ENCODE results near the gene NMRK1.
A peak's percentile ranks its signal among the peaks of the same experiment; 100 is the strongest.

NMRK1 gene

DNA sequence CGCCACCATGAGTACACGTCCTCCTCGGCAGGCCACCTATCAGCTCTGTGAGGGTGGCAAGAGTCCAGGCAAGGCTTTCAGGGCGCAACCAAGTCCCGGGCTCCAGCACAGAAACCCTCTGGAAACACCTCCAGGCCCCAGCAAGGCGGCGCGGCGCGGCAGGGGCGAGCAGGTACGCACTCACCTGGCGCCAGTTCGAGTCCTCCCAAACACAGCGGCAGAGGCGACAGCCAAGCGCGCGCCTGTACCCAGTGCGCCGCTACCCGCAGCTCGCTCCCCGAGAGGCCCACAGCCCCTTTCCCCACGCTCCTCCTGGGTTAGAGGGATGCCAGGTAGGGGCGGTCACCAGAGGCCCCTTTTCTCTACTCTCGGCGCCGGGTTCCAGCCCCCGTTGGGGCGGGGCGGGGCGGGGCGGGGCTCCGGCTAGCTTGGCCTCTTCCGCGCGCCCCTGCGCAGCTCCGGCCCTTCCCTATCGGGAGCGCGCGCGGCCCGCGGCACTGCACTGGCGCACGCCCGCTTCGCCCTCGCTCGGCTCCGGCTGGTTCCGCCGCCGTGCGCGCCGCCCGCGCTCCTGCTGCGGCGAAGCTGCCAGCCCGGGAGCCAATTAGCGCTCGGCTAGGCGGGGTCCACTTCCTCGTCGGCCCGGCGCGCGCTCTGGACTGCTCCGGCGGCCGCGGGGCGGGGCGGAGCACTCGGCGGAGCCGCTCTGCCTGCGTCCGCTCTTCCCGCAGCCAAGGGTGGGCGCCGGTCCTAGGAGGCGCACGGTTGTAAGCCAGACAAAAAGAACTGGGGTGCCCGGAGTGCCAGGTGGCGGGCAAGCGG, at the start of gene NMRK1, which contains the start of gene OSTF1:
Gene NMRK1 (minus strand): TSS at position 332 of the 822 bp plus-strand sequence. CDS start 5,040 bp downstream, outside the sequence.
Gene OSTF1 (plus strand): TSS at position 691 of the 822 bp plus-strand sequence. CDS start 179 bp downstream, outside the sequence.
- DNase-seq (ENCODE audit: low spot score), result peak; percentile 96

DNA sequence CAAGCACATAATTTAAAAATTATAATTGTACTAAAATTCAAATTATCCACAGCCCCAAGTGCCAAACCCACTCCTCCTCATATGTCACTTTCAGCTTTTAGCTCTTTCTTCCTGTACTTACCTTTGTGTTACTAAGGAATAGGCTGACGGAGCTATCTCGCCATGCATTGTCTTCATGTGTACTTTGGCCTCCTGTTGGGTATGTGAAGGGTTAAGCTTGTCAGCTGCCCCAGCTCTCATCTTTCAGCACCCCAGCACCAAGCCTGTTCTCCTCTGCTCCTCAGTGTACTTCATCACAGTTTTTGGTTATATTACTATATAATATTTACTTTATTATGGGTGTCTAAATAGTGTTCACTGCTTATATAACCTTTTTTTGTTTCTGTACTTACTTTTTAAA, 46.5 kb upstream of the NMRK1 start:
- no peak for DNase-seq (ENCODE audit: low spot score)

DNA sequence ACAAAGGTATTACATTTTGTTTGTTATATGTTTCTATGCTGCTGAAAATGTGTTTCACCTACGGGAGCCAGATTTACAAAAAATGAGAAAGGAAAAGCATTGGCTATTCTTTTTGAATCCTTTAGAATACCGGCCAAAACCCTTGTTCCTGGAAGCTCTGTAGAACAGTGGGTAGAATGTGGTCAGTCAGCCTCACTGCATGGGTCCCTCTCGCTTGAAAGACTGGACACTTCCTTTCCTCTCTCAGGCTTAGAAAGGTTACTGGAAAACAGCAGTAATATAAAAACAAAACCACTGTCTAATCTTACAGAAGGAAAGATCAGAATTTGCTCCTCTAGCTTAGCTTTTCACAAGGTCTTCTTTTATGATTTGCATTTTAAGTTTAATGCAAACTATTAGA, 45.4 kb upstream of the NMRK1 start:
- no peak for DNase-seq (ENCODE audit: low spot score)

DNA sequence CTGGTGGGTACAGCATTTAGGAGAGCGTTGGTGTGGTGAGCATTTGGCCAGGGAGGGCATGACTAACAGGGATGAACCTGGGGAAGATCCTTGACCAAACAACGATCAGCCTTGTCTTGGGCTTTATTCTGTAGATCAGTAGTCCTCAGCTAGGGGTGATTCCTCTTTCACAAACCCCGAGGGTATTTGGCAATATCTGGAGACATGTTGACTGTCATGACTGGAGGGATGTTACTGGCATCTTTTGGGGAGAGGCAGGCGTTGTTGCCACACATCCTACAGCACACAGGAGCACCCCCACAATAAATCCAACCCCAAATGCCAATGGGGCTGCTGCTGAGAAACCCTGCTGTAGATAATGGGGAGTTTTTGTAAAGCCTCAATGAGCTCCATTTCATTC, 44.3 kb upstream of the NMRK1 start:
- DNase-seq (ENCODE audit: low spot score), result no peak

DNA sequence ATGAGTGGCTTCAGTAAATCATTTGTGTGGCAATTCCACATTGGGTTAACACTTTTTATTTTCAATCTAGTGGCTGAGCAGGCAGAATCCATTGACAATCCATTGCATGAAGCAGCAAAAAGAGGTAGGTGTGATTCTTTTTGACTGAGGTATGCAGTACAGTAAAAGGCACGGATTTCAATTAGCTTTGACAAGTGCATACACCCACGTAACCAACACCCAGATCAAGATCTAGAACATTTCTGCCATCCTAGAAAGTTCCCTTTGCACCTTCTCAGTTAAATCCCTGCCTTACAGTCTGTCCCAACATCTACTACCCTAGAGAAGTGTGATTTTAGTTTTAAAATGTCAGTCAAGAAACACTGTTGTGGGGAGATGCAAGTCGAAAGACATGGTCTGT, 43.7 kb upstream of the NMRK1 start:
- DNase-seq (ENCODE audit: low spot score), result no peak

DNA sequence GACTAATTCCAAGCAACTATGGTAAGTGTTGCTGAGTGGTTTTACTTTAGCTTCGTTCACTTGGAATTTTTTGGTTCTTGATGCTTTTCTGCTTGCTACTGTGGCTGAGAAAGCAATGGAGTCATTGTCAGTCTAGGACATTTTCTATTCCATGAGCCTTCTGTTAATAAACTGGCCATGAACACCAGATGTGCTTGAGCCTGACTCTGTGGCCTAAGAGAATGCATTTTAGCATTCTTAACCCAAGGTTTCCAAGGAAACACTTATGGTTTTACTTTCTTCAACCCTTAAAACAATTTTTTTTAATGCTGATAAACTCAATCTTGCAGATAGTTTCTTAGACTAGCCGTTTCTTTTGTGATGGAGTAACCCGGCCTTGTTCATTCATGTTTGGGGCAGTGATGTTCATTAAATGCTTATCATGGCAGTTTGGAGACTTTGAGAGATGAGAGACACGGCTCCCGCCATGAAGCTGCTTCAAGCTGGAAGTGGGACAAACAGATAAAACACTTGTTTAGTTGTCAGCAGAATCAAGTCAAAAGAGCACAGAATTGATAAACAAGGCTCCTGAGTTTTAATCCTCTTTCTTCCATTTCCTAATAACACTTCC, 42.8 kb upstream of the NMRK1 start:
- DNase-seq (ENCODE audit: low spot score), result no peak

DNA sequence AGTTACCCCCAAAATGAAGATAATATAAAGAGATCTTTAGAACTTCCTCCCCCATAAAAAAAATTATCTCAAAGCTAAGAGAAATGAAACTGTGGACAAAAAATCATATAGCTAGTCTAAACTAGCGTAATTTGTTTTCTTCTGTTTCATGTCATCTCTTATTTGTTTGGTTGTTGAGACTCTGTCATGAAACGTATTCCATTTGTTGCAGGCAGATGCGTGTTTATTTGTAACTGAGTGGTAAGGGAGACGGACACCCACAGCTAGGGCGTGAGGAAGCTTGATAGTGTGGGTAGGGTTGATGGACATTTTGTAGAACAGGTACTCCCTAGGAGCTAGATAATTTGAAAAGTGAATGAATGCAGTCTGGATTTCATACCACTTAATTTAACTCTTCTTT, 42.2 kb upstream of the NMRK1 start:
- DNase-seq (ENCODE audit: low spot score), result no peak

DNA sequence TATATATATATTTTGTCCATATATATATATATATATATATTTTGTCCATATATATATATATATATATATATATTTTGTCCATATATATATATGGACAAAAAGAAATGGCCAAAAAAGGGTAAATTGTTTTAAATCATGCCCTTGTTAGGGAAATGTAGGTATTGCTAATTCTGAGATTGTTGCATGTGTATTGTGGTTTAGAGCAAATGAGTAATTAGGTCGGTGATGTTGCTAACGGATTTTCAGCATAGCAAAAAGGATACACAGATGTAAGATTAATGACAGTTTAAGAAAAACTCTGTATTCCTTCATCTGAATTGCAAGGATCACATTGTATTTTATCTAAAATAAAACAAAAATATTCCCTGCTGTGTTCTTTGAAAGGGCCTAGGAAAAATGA, 40.6 kb upstream of the NMRK1 start:
- no peak for DNase-seq (ENCODE audit: low spot score)

DNA sequence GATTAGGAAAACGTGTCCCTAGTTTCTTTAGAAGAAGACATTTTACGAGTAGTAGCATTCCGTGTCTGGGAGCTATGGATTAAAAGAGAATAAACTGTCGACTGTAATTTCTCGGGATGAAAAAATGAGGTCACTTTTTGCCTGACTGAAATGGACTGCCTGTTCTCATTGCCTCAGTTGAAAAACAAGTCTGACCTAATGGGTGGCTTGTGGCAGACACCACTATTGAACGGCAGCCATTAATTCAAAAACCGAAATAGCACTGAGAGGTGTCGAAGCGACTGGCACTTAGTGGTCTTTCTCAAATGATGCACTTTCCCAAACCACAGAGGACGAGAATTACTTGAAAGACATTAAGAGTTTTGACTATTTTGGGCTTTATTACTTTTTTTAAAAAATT, 35.7 kb upstream of the NMRK1 start:
- peak; percentile 65 for DNase-seq (ENCODE audit: low spot score)

DNA sequence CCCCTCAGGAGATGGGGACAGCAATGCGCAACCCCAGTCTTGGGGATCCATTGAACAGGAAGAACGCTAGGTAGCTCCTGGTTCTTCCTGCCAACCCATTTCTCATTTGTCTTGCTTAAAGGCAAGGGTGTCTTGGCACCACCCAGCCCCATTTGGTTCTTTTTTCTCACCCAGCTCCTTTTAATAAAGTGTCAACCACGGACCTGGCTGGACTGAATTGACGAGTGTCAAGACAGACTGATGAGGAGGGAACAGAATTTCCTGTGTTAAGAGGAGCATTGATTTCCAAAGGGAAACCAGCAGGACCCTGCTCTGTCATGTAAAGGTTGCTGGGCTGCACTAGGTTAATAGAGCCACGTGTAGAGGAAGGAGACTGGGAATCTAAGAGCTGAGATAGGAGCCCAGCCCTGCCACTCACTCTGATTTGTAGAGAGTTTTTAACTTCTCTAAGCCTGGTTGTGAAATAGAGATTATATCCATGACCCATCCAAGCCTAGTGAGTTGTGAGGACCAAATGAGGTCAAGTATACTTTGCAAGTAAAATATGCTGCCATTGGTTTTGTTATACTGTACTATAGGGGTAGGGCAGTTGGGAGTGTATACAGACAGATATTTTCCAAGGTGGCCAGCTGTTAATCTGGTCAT, 34.1 kb upstream of the NMRK1 start:
- DNase-seq (ENCODE audit: low spot score), result no peak

DNA sequence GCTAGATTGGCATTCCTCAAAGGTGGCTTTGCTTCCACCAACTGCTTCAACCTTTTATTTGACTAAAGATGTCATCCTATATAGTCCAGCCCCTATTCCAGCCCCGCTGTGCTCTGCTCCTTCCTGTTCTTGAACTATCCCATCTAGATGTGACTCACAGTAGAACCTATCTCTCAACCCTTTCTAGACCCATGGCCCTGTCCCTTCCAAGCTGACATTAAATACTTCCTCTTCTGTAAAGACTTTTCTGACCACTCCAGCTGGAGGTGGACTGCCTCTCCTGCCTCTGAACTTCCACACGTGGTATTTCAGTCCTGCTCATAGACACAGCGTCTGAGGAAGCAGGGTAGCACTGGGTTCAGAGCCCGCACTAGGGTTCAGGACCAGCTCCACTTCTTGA, 32.7 kb upstream of the NMRK1 start:
- DNase-seq (ENCODE audit: low spot score), result no peak

DNA sequence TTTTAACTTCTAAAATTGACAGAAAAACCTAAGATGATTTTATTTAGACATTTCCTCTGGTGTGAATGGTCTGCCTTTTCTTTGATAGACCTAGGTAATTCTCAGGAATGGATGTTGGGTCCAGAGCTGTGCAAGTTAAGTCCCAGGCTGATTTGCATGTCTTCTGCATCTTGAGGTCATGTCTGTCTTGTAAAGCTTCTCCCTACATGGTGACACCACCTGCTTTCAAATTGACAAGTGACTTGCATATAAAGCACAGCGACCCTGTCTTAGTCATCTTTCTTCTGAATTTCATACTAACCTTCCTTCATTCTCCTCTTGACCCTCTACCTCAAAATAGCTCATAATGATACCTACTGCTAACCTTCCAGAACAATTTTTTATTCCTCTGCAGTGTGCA, 29.6 kb upstream of the NMRK1 start:
- no peak for DNase-seq (ENCODE audit: low spot score)

DNA sequence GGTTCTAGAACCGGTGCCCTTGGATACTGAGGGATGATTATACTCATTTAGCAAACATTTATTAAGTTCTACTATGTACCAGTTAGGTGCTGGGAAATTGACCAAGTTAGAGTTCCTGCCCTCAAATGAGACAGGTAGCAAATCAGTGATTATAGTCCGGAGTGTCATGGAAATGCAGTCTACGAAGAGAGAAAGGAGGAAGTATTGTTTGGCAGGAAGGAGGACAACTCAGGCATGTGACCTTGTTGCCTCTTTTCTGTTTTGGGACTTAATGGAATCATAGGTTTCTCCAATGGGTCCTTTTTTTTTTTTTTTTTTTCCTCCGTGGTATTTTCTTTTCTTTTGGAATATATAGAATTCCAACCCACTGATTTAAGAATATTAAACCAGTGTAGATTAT, 28.4 kb upstream of the NMRK1 start:
- no peak for DNase-seq (ENCODE audit: low spot score)

DNA sequence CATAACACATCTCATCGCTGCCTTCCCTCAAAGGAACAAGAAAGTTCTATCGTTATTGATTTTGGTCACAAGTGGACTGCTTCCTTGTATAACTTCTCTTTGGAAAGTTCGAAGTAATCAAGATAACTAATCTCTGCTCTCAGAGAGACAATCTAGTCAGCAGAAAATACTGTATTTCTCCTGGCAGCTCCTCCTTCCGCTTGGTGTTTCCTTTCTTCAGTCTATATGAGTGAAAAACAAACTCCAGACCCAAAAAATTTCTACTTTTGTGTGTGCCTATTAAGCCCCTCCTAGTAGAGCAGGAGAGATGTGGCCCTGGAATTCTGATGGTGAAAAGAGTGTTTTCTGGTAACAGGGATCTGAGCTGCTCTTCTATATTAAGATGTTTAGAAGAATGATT, 24.8 kb upstream of the NMRK1 start:
- no peak for DNase-seq (ENCODE audit: low spot score)

DNA sequence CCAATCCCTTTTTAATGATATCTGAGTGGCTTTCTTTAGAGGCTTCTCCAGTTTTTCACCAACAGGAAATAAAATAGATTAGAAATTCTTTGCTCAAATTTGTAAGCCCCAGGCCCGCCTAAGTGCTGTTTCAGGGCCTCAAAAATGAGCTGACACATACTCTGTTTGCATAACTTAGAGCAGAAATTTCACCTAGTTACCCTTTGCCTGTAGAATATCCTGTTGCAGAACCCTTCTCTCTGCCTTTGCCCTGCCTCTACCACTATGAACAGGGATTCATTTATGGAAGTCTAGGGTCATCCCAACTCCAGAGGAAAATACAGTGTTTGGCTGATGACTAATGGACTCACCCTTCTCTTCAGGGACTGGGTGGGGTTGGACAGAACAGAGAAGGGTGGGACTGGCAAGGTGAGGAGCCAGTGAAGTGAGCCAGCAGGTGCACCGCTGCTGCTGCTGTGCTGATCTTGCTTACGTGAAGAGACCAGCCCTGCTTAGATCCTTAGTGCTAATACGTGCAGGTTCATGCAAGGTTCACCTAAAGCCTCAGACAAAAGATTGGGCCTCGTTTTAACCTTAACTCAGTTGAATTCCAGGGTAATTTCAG, 23.2 kb upstream of the NMRK1 start:
- DNase-seq (ENCODE audit: low spot score), result no peak

DNA sequence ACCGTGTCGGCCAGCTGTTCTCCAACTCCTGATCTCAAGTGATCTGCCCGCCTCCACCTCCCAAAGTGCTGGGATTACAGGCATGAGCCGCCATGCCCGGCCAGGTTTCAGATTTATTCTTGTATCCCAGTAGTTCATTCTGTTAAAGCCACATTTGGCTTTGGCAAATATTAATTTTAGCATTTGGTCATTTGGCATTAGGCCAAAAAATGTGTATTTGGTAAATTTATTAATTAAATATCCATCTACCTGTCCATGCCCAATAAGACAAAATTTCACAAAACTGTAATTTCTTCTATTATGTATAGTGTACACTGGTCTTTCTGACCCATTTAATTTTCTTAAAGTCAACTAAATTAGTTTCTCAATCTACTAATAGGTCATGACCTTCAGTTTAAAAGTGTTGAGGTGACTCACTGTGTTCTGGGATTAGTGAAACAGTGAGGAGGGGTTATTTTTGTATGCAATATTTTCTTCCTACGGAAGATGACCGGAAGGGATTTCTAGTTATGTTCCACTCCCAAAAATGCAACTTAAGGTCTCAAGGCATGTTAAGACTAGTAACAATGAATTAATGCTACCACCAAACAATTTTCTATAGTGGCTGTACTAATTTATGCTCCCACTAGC, 21.4 kb upstream of the NMRK1 start:
- no peak for DNase-seq (ENCODE audit: low spot score)

DNA sequence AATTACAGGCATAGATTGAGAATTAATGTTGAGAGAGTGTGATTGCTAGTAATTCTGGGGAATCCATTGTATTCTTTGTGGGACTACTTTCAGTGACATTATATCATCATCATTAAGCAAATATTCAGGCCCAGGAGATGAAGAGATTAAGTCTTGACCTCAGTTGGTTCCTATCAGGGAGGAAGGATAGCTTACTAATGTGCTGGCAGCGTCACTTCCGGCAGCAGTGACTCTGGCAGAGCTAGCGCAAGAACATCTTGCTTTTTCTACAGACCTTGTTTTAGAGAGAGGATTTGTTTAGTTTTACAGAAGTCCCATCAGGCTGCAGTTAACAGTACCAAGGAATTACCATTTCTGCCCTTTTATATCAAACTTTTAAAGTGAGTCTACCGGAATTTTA, 20.6 kb upstream of the NMRK1 start:
- DNase-seq (ENCODE audit: low spot score), result no peak

DNA sequence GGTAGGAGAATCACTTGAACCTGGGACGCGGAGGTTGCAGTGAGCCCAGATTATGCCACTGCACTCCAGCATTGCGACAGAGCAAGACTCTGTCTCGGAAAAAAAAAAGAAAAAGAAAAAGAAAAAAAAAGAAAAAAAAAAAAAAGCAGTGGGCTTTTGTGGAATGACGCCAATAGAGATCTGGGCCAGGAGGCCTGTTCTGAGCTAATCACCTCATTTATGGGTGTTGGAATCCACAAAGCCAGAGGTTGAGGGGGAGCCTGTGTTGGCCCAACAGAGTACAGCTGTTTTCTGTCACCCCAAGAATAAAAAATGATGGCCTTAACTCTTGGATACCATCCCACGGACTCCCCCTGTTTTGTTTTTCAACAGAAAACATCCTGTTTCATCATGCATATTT, 18.9 kb upstream of the NMRK1 start:
- DNase-seq (ENCODE audit: low spot score), result no peak

DNA sequence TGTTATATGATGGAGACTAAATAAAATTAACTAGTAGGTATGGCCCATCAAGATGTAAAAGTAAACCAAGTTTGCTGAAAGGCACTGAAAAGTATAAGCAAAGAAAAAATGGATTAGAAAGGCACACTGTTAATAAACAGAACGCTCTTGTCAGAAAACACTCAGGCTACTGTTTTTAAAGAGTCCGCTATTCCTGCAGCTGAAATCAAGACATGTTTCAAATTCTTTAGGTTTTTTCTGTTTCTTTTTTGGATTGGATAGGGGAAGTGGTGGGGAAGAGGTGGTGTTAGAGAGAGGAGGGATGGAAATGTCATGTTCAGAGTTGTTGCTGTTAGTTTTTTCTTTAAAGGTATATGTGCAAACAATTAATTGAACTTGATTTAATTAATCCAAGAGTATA, 17.9 kb upstream of the NMRK1 start:
- DNase-seq (ENCODE audit: low spot score), result no peak

DNA sequence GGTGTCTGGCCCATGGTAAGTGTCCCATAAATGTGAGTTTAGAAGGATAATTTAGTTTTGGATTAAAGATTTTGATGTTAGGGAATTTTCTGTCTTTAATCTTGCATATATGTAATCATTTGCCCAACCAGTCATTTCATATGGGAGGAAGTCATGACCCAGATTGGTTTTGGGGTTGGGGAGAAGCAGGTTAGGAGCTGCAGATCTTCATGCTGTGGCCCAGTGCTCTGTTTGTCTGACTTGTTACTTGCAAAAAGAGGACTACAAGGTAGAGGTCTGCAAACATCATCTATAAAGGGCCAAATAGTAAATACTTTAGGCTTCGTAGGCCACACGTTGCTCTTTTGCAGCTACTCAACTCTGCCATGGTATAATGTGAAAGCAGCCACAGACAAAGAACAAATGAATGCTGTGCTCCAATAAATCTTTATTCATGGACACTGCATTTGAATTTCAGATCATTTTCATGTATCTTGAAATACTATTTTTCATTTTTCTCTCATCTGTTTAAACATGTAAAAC, 17.1 kb upstream of the NMRK1 start:
- peak; percentile 52 for DNase-seq (ENCODE audit: low spot score)

DNA sequence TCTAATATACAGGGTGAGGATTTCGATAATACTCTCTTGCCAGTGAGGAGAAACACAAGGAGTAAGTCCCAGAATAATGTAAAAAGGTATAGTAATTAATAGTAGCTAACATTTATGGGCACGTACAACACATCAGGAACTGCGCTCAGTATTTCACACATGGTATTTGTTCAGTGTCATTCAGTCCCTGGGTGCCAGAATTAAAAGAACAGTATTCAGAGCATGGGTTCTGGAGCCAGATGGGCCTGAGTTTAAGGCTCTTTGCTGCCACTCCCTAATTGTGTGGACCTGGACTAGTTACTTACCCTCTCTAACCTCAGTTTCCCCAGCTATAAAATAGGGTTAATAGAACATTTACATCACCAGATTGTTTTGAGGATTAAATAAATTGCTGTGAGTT, 16.7 kb upstream of the NMRK1 start:
- no peak for DNase-seq (ENCODE audit: low spot score)

DNA sequence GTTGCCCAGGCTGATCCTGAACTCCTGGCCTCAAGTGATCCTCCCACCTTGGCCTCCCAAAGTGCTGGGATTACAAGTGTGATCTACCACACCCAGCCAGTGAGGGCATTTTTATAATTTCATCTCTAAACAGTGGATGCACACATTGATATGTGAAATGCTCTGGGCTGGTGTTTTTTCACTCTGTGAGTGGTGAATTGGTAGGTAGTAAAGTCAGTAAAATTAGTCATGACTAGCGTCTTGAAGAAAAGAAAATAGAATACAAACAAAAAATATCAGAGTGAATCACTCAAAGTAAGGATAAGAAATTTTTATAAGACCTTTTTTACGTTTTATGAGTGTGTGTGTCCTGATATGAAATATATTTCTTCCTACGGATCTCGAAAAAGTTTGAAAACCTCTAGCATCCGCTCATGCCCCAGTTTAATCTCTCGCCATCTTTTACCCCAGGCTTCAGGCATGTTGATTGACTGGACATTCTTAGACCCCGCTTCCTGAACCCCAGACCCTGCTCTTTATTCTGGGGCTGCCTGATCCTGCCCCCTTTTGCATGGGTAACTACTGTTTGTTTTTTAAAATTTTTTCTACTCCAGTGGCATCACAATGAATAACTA, 14.3 kb upstream of the NMRK1 start:
- no peak for DNase-seq (ENCODE audit: low spot score)
